ENCODE results near the gene DNAJB11. TPM values are rescaled to one million over a fixed set of nuclear protein-coding genes. Genes with fewer than 3 reads are reported as not detected.
"Not testable (repeated sequence)": the region's sequence is repeated elsewhere in the genome, so short reads cannot be mapped to it uniquely, and the experiment has no call there.

The DNAJB11 gene
- total RNA-seq, 4 donors from 2014 or later, result 43.7 to 69.9 (median 47.8) TPM

- TF ChIP-seq, protein P1, sequence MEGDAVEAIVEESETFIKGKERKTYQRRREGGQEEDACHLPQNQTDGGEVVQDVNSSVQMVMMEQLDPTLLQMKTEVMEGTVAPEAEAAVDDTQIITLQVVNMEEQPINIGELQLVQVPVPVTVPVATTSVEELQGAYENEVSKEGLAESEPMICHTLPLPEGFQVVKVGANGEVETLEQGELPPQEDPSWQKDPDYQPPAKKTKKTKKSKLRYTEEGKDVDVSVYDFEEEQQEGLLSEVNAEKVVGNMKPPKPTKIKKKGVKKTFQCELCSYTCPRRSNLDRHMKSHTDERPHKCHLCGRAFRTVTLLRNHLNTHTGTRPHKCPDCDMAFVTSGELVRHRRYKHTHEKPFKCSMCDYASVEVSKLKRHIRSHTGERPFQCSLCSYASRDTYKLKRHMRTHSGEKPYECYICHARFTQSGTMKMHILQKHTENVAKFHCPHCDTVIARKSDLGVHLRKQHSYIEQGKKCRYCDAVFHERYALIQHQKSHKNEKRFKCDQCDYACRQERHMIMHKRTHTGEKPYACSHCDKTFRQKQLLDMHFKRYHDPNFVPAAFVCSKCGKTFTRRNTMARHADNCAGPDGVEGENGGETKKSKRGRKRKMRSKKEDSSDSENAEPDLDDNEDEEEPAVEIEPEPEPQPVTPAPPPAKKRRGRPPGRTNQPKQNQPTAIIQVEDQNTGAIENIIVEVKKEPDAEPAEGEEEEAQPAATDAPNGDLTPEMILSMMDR (IDR thresholded peaks at IDR 0.05), result no peak
- no peak for ATAC-seq (ENCODE audit: low FRiP score)
- DNase-seq (ENCODE audit: low spot score), result no peak
Measured at GRCh38 chr3:186526256-186526606, 44.3 kb upstream of the DNAJB11 start.

- TF ChIP-seq, protein P1 (IDR thresholded peaks at IDR 0.05), result no peak
- DNase-seq (ENCODE audit: low spot score), result no peak
- no peak for ATAC-seq (ENCODE audit: low FRiP score)
Measured at GRCh38 chr3:186529201-186529999, 41.1 kb upstream of the DNAJB11 start.

DNA sequence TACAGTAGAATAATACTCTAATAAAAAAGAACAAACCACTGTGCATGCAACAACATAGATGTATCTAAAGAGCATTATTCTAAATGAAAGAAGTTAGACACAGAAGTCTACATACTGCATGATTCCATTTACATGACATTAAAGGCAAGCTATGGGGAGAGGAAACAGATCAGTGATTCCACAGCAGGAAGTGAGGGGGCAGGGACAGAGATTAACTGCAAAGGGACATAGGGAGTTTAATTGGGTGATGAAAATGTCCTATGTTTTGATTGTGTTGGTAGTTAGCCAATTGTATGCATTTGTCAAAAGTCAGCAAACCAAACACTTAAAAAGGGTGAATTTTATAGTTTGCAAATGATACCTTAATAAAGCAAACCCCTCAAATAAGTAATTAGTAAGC lies 40.1 kb upstream of the DNAJB11 start:
- no peak for DNase-seq (ENCODE audit: low spot score)

GRCh38 chr3:186531694-186532093 lies 38.8 kb upstream of the DNAJB11 start:
- not testable (repeated sequence) for ATAC-seq (ENCODE audit: low FRiP score)

More for the DNA sequence above, 40.1 kb upstream of the DNAJB11 start:
- no peak for ATAC-seq (ENCODE audit: low FRiP score)
- TF ChIP-seq, protein P1 (IDR thresholded peaks at IDR 0.05), result no peak

DNA sequence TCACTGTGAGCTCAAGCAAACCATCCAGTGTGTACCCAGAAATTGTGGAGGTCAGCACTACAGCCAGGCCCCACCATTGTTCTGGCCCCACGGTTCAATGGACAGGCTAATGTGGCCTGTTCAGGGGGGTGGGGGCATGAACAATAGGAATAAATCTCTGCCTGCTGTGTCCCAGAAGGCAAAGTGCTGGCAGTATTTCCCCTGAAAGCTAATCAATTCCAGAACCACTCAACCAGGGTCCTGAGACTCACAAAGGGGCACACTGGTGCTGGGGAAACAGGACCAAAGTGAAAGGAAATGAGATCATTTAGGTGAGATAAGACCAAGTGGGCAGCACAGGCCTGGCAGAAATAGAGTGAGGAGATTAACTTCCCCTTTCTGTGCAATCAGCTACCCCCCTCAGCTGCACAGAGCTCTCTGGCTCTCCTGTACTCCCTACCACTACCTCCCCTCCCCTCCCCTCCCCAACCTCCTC lies 37.9 kb upstream of the DNAJB11 start:
- no peak for DNase-seq (ENCODE audit: low spot score)
- ATAC-seq (ENCODE audit: low FRiP score), result no peak
- TF ChIP-seq, protein P1 (IDR thresholded peaks at IDR 0.05), result no peak

More at GRCh38 chr3:186531694-186532093, 38.8 kb upstream of the DNAJB11 start:
- not testable (repeated sequence) for DNase-seq (ENCODE audit: low spot score)

DNA sequence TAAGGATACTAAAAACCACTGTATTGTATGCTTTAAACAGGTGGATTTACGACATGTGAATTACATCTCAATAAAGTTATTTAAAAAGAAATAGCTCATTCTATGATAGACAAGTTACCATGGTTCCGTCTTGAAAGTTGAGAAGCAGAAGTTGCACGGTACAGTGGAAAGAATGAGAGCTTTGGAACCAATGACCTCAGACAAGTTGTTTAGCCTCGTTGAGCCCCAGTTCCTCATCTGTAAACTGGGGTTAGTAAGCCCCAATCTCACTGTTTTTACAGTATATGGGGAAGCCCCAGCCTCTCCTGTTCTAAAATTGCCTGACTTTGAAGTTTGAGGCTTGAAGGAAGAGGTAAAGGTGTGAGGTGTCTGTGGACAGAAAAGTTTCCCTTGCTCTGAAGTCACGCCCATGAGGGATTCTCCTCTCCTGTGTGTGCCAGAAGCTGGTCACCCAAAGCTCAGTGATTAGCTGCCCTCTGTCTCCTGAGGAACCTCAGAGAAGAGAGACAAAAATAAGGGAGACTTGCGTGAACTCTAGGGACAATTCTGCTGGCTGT lies 36.3 kb upstream of the DNAJB11 start:
- ATAC-seq (ENCODE audit: low FRiP score) (no peak), DNase-seq (ENCODE audit: low spot score) (no peak)
- TF ChIP-seq, protein P1 (IDR thresholded peaks at IDR 0.05), result no peak

- DNase-seq (ENCODE audit: low spot score), result no peak
- no peak for ATAC-seq (ENCODE audit: low FRiP score)
- TF ChIP-seq, protein P1 (IDR thresholded peaks at IDR 0.05), result no peak
Measured at GRCh38 chr3:186536883-186537844, 33.4 kb upstream of the DNAJB11 start.
